ENCODE results near the gene GALNT12.

The GALNT12 gene

GRCh38 chr9:98846081-98846480 is 38.6 kb downstream of the GALNT12 start:
- DNase-seq (ENCODE audit: extremely low read depth, low read depth): no peak
- TF ChIP-seq CTCF (IDR thresholded peaks at IDR 0.05; ENCODE audit: low read depth, low read length): no peak

- no peak for TF ChIP-seq CTCF (IDR thresholded peaks at IDR 0.05; ENCODE audit: low read depth, low read length)
- DNase-seq (ENCODE audit: extremely low read depth, low read depth): no peak
These were observed 39.4 kb downstream of the GALNT12 start for GRCh38 chr9:98846879-98847278.

GRCh38 chr9:98848450-98849149 is 41.1 kb downstream of the GALNT12 start:
- DNase-seq (ENCODE audit: extremely low read depth, low read depth): peak; percentile 92
- TF ChIP-seq CTCF (IDR thresholded peaks at IDR 0.05; ENCODE audit: low read depth, low read length): peak; percentile 95

- TF ChIP-seq CTCF (IDR thresholded peaks at IDR 0.05; ENCODE audit: low read depth, low read length): no peak
- no peak for DNase-seq (ENCODE audit: extremely low read depth, low read depth)
These were observed 42.1 kb downstream of the GALNT12 start for GRCh38 chr9:98849563-98849962.

GRCh38 chr9:98850851-98851729 is 43.6 kb downstream of the GALNT12 start:
- TF ChIP-seq CTCF (IDR thresholded peaks at IDR 0.05; ENCODE audit: low read depth, low read length): no peak
- DNase-seq (ENCODE audit: extremely low read depth, low read depth): no peak

GRCh38 chr9:98851730-98852459 is 44.4 kb downstream of the GALNT12 start:
- DNase-seq (ENCODE audit: extremely low read depth, low read depth): no peak
- no peak for TF ChIP-seq CTCF (IDR thresholded peaks at IDR 0.05; ENCODE audit: low read depth, low read length)

- no peak for TF ChIP-seq CTCF (IDR thresholded peaks at IDR 0.05; ENCODE audit: low read depth, low read length)
- no peak for DNase-seq (ENCODE audit: extremely low read depth, low read depth)
These were observed 44.9 kb downstream of the GALNT12 start for GRCh38 chr9:98852460-98852734.
